ENCODE data around the gene ADAMTS12. TPM values are rescaled to one million over a fixed set of nuclear protein-coding genes. Genes with fewer than 3 reads are reported as not detected.
A peak's percentile ranks its signal among the peaks of the same experiment; 100 is the strongest.

Gene ADAMTS12
- total RNA-seq, 2 donors from 2014 or later: 2.3 to 8.9 TPM

DNA sequence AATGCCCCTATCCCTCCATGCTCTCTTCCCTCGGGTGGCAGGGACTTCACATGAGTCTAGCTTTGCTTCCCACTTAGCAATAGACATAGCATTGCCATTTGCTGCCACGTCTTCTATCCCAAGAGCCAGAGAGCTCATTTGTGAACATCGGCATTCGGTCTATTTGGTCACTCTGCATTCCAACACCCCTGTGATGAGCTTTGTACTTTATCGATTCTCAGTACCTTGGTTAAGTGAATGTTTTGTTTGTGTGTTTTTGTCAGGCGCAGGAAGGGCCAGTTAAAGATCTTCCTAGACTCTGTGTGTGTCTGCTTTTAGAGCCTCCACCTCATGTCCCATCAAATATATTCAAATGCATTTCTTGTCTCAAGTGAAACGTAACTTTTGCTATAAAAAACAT, 309.4 kb downstream of the ADAMTS12 start:
- Histone ChIP-seq H3K36me3 (replicated peaks in 1 of 2; ENCODE audit: insufficient read depth in 1 of 2, low read depth in 2 of 2) (no peaks in the 10 kb centered on the region), H3K9me3 (no peaks in the 10 kb centered on the region), H3K4me3 (no peak overlapping the region), H3K4me1 (no peaks in the 10 kb centered on the region), H3K27ac (no peak overlapping the region), H3K27me3 (no peaks in the 10 kb centered on the region)
- WGBS, 2 donors: 45 to 65% methylated on average over 7 of the region's 7 CpGs
- TF ChIP-seq, protein P1, sequence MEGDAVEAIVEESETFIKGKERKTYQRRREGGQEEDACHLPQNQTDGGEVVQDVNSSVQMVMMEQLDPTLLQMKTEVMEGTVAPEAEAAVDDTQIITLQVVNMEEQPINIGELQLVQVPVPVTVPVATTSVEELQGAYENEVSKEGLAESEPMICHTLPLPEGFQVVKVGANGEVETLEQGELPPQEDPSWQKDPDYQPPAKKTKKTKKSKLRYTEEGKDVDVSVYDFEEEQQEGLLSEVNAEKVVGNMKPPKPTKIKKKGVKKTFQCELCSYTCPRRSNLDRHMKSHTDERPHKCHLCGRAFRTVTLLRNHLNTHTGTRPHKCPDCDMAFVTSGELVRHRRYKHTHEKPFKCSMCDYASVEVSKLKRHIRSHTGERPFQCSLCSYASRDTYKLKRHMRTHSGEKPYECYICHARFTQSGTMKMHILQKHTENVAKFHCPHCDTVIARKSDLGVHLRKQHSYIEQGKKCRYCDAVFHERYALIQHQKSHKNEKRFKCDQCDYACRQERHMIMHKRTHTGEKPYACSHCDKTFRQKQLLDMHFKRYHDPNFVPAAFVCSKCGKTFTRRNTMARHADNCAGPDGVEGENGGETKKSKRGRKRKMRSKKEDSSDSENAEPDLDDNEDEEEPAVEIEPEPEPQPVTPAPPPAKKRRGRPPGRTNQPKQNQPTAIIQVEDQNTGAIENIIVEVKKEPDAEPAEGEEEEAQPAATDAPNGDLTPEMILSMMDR (IDR thresholded peaks at IDR 0.05): no peak
- no peak for TF ChIP-seq POLR2A (IDR thresholded peaks at IDR 0.05)
- no peak for DNase-seq
- ATAC-seq: no peak
- intact Hi-C loops (cut with DNase I): no loop called here

DNA sequence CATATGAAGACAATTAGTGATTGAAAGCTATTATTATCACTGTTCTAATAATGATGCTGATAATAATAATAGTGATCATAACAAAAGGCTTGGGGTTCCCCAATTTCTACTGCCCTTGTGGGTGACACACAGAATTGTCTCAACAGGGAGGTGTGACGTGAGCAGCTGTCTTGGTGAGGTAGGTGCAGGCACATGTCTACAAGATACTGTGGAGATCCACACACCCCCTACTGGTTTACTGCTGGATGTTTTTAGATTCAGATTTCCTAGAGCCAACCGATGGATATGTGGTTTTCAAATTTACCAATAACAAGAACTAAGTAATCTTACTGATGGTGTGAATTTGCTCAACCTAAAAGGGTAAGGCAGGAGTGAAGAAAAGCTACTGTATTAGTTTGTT, 312.0 kb downstream of the ADAMTS12 start:
- H3K27me3 ChIP-seq: no peaks in the 10 kb centered on the region
- no peak overlapping the region for H3K4me3 ChIP-seq
- DNase-seq (no peak), ATAC-seq (no peak)
- H3K9me3 ChIP-seq: no peaks in the 10 kb centered on the region
- H3K36me3 ChIP-seq (replicated peaks in 1 of 2; ENCODE audit: insufficient read depth in 1 of 2, low read depth in 2 of 2): no peaks in the 10 kb centered on the region
- 82 to 93% methylated on average over 2 of the region's 2 CpGs for WGBS, 2 donors
- intact Hi-C loops (cut with DNase I): no loop called here
- H3K4me1 ChIP-seq: no peaks in the 10 kb centered on the region
- H3K27ac ChIP-seq: no peak overlapping the region
- TF ChIP-seq, protein P1 (IDR thresholded peaks at IDR 0.05): peak in 1 of 7 experiments; percentile 5
- no peak for TF ChIP-seq POLR2A (IDR thresholded peaks at IDR 0.05)

DNA sequence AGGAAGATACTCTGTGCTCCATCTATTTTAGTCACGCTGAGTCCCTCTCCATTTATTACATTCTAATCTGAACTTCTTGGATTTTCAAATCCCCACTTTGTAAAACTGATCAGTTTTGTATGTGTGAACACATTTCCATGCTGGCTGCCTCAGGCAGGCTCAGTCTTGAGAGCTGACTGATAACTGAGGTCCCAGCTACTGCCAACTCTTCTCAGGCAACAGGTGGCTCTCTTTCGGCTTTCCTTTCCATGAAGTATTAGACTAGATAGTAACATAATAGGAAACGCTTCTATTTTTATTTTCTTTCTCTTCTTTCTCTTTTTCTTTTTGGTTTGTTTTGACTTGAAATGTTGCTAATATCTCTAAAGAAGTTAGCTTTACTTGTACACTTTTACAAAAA, 312.6 kb downstream of the ADAMTS12 start:
- Histone ChIP-seq H3K4me1 (no peaks in the 10 kb centered on the region), H3K4me3 (no peak overlapping the region), H3K27ac (no peak overlapping the region), H3K9me3 (no peaks in the 10 kb centered on the region), H3K36me3 (replicated peaks in 1 of 2; ENCODE audit: insufficient read depth in 1 of 2, low read depth in 2 of 2) (no peaks in the 10 kb centered on the region), H3K27me3 (no peaks in the 10 kb centered on the region)
- TF ChIP-seq POLR2A (IDR thresholded peaks at IDR 0.05): no peak
- TF ChIP-seq, protein P1 (IDR thresholded peaks at IDR 0.05): no peak
- peak in 1 of 4 donors; percentile 15 for DNase-seq
- no peak for ATAC-seq
- WGBS, 2 donors: 13 to 30% methylated on average over 3 of the region's 3 CpGs
- intact Hi-C loops (cut with DNase I): no loop called here

DNA sequence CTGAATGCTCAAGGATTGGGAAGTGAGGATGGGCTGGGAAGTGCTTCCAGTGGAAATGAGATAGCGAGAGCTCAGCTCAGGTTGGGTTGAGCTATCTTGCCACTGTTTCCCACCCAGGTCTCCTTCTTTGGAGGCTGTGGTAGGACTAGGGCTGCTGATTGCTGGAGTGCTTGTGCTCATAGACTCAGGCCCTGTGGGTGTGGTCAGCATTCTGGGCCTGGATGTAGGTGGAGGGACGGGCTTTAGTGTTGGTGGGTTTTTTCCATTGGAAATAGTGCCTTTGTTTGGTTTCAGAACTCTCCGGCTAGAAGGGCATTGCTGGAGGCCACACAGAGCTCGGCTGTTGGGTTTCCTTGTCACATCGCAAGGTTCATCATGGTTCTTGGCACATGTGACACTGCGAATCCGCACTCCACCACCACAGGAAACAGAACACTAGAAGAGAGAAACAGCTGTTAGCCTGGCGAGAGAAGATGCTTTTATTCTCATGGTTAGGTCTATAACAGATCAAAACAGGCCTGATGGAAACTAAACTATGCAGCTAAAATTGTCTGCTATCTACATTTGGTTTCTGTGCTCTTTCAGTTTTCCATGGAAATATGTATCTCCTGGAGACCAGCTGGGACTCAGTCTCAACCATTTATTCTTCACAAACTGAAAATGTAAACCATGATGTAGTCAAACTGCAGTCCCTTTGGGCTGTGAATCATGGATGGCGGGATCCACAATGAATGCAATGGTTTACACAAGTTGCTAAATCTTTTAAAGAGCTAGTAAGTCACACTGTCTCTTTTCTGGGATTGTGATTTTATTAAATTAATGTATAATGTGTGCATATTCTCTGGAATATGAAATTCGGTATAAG, 314.8 kb downstream of the ADAMTS12 start:
- H3K27ac ChIP-seq: no peak overlapping the region
- 91 to 92% methylated on average over 10 of the region's 10 CpGs for WGBS, 2 donors
- TF ChIP-seq, protein P1 (IDR thresholded peaks at IDR 0.05): no peak
- no peak for TF ChIP-seq POLR2A (IDR thresholded peaks at IDR 0.05)
- no peaks in the 10 kb centered on the region for H3K27me3 ChIP-seq
- H3K9me3 ChIP-seq: no peaks in the 10 kb centered on the region
- intact Hi-C loops (cut with DNase I): no loop called here
- H3K4me1 ChIP-seq: no peaks in the 10 kb centered on the region
- no peaks in the 10 kb centered on the region for H3K36me3 ChIP-seq (replicated peaks in 1 of 2; ENCODE audit: insufficient read depth in 1 of 2, low read depth in 2 of 2)
- H3K4me3 ChIP-seq: no peak overlapping the region
- ATAC-seq (no peak), DNase-seq (no peak)

DNA sequence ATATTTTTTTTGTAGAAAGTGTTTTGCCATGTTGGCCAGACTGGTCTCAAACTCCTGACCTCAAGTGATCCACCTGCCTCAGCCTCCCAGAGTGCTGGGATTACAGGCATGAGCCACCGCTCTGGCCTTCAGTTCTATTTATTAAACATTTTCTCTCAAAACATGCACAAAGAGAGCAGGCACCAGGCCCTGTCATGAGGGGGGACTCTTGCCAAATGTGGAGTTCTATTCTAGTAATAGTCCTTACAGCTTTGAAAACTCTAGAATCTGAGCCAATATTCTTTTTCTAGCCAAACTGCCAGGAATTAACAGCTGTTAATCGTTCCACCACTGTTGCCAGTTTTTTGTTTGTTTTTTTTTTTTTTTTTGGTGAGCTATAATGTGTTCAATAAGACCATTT, 326.5 kb downstream of the ADAMTS12 start:
- intact Hi-C loops (cut with DNase I): no loop called here
- H3K4me3 ChIP-seq: no peak overlapping the region
- TF ChIP-seq, protein P1 (IDR thresholded peaks at IDR 0.05): peak in 1 of 7 experiments; percentile 2
- no peak for TF ChIP-seq POLR2A (IDR thresholded peaks at IDR 0.05)
- H3K27ac ChIP-seq: peak overlapping the region in 3 of 4 donors; percentile 49 to 70 (median 62)
- H3K4me1 ChIP-seq: peaks cover 28% of the 10 kb centered on the region
- no peaks in the 10 kb centered on the region for H3K9me3 ChIP-seq
- H3K27me3 ChIP-seq: no peaks in the 10 kb centered on the region
- no peaks in the 10 kb centered on the region for H3K36me3 ChIP-seq (replicated peaks in 1 of 2; ENCODE audit: insufficient read depth in 1 of 2, low read depth in 2 of 2)
- DNase-seq: peak; percentile 76 to 88 (median 86)
- 8 to 11% methylated on average over 2 of the region's 2 CpGs for WGBS, 2 donors
- peak; percentile 98 for ATAC-seq

Data from body of pancreas (tissue), 4 donors.